GM19099 (cell line): ENCODE results near the gene USP25.

Source experiments
- POLR2A ChIP-seq: IDR thresholded peaks from 3 replicates; pipeline ENCODE4 v1.6.1; 2011; ENCODE audit warnings: low read depth; ENCODE audit not compliant: insufficient read length; ENCODE audit errors: extremely low read depth

Gene USP25

DNA sequence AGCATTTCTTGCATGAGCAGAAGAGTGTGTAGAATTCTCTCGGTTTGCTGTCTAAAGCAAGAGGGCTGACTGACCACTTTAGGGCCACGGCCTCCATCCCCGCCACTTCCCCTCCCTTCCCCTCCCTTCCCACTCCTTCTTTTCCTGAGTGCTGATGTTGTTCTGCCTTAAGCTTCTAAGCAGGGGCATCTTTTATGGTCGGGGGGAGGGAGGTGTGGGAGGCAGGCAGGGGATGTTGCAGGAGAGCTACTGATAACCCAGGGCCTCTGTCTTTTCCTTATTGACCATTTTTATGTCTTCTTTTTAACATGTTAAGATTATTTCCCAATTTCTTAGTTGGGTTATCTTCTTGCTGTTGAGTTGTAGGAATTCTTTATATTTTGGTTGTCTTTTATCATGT lies 15.1 kb downstream of the USP25 start:
- TF ChIP-seq POLR2A: no peak

- TF ChIP-seq POLR2A: no peak
These were observed 18.8 kb downstream of the USP25 start for GRCh38 chr21:15748586-15748985.

- TF ChIP-seq POLR2A: no peak
These were observed 19.5 kb downstream of the USP25 start for GRCh38 chr21:15749082-15749860.

DNA sequence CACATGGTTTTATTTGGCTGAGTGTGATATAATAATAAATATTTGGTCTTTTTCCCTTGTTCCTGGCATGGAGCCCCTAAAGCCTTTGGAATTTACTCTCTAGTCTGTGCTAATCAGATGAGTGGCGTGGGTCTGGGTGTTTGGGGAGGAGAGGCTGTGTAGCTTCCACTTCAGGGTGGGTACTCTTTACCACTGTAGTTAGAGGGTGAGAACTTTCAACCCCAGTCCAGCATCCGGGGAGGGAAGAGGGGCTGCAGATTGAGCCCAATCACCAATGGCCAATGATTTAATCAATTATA lies 20.0 kb downstream of the USP25 start:
- TF ChIP-seq POLR2A: no peak

DNA sequence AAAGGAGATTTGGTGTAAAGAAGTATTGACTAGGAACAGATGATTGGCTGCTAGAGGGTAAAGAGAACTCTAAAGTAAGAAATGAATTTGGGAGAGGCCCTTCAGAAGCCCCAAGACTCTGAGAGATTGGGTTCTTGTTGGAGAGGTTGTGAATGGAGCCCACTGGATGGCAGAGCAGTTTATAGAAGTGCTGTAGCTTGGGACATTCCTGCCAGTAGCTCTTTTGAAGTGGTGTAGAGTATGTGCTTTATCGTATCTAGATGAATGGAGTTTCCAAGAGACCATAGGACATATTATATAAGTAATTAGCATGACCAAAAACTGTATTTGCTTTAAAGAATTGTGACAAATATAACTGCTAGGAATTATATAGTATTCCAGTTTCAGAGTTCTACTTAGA lies 21.3 kb downstream of the USP25 start:
- TF ChIP-seq POLR2A: no peak

DNA sequence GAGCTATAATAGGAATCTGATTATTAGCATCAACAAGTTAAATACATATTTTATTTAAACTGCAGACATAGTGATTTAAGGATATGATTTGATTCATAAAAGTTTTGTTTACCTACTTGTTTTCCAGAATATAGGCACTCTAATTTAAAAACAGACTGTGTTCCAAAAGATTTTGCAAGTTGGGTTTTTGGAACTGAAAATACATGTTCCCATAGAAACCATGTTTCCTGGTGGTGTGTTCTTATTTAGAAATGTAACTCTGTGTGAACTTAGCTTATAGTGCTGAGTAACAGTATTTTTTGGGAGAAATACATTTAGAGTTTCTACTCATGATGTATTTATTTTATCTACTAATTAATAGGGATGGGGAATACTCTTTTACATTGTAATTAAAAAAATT lies 21.8 kb downstream of the USP25 start:
- TF ChIP-seq POLR2A: no peak

DNA sequence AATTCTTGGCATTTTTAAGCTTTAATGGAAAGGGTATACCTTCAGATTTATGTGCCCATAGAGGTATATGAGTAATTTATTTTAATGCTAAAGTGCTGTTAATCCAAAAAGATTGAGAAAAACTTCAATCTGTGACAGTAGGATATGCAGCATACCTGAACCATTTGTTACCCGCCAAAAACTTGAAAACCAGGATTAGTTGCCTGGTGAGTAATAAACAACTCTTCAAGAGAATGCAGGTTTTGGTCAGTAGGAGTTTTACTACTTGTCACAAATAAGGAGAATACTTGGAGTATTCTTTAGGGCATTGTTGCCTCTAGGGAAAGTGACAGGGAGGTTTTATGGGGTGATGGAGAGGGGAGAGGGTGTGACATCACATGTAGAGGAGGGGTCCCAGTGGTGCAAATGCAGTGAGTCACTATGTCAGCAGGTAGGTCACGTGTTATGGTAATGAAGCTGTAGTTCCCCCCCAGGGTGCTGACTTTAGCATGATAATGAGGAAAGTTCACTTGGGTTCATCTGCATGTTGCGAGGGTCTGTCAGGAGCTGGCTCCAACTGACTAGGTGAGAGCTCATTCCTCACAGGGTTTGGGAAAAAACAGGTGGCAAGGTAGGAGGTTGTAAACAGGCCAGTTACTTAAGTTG lies 23.1 kb downstream of the USP25 start:
- TF ChIP-seq POLR2A: no peak

GRCh38 chr21:15753741-15754140 lies 24.0 kb downstream of the USP25 start:
- TF ChIP-seq POLR2A: no peak

DNA sequence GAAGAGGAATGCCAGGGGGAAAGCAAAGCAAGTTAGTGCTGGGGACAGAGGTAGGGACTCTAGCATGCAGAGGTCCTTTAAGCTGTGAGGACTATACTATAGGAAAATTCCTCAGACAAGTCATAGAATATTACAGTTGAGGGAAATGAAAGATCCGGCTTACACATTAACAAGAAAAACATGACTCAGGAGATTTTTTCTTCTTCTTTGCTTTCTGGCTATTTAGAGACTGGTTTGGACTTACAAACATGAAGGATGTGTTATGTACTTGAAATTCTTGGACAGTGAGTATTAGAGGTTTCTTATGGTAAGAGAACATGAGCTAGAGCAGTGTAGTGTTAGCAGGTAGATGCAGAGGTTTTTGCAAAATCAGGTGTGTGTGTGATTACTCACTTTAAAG lies 24.9 kb downstream of the USP25 start:
- no peak for TF ChIP-seq POLR2A

DNA sequence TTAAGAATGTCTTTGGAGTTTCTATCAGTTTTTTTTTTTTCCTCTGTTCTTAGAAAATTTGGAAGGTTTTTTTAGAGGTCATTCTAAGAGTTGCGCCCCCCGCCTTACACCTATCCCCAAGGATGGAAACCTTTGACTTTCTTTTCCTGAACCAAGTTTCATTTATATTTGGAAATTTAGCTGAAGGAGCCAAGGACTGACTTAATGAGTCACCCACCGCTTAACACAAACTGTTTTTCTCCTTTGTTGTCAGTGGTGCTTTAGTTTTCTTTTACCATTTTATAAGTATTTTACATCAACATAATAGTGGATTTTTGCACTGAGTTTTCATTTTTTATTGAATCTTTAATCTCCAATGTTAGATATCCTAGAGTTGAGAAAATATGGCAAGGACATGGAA lies 25.3 kb downstream of the USP25 start:
- TF ChIP-seq POLR2A: no peak

DNA sequence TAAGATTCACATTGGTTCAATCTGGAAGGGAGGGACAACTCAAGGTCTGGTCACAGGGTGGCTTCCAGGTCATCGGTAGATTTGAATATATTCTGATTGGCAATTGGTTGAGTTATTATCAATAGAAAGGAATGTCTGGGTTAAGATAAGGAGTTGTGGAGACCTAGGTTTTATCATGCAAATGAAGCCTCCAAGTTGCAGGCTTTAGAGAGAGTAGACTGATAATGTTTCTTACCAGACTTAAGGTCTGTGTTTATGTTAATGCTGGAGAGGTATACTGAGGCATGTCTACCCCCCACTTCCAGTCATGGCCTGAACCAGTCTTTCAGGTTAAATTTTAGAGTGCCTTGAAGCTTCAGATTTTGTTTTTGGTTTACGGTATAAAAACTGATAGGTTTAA lies 29.7 kb downstream of the USP25 start:
- TF ChIP-seq POLR2A: no peak

DNA sequence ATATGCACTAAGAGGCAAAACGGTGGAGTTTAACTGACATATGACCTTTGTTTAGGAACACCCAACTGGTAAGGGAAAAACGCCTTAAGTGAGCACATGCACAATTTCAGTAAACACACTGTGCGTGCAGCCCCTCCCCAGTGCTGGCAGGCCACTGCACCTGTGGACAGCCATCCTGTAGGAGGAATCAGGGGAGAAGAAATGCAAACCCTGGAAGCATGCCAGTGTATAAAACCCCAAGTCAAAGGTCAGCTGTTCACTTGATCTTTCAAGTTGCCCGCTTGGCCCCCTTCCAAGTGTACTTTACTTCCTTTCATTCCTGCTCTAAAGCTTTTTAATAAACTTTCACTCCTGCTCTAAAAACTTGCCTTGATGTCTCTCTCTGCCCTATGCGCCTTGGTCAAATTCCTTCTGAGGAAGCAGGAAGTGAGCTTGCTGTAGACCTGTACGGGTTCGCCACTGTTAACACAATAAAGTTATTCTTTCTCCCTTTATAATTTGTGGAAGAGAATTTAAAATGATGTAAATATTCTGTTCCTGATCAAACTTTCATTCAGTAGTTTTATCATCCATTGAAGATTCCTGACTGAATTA lies 31.8 kb downstream of the USP25 start:
- TF ChIP-seq POLR2A: no peak

DNA sequence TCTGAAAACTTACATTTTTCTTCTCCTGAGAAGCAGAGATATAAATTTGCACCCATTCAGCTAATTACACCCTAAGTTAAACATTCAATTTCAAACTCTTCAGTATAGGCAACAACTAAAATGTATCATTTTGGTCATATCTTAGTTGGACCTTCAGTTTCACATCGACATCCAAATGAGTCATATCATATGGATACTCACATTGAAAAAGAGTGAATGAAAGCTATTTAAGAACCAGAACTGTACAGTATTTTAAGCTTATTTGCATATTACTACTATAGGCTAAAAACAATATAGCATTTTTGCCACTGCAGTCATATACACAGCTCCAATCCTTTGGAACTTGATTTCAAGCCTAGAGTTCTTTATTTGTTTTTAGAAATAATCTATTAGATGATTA lies 33.6 kb downstream of the USP25 start:
- no peak for TF ChIP-seq POLR2A

DNA sequence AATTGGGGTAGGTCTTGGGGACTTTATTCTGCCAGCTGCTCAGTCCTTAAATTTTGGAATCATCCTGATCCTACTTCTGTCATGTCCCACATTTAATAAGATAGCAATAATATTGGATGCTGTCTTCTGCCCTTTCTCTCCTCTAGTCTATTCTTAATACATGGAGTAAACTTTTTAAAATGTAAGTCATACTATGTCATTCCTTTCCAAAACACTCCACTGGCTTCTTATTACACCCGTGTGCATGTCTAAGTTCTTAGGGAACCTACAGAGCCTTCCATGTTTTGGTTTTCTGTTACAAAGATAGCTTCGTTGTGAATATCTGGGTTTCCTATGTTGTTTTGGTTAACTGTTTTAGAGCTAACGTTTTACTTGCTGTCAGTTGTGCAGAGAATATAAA lies 35.1 kb downstream of the USP25 start:
- TF ChIP-seq POLR2A: no peak

- no peak for TF ChIP-seq POLR2A
These were observed 37.3 kb downstream of the USP25 start for GRCh38 chr21:15766952-15767603.
